GM18507 (cell line): ENCODE data around the gene ETFA.

ENCODE experiments used
- DNase-seq: peaks from one replicate; pipeline ENCODE4 v3.0.0; 2011; ENCODE audit warnings: low read depth; ENCODE audit not compliant: insufficient read length; ENCODE audit errors: extremely low spot score
- FAIRE-seq: peaks from 2 replicates; lab custom pipeline; 2011; peaks lifted over from hg19 to GRCh38; lab: Jason Lieb, UNC

Gene ETFA

DNA sequence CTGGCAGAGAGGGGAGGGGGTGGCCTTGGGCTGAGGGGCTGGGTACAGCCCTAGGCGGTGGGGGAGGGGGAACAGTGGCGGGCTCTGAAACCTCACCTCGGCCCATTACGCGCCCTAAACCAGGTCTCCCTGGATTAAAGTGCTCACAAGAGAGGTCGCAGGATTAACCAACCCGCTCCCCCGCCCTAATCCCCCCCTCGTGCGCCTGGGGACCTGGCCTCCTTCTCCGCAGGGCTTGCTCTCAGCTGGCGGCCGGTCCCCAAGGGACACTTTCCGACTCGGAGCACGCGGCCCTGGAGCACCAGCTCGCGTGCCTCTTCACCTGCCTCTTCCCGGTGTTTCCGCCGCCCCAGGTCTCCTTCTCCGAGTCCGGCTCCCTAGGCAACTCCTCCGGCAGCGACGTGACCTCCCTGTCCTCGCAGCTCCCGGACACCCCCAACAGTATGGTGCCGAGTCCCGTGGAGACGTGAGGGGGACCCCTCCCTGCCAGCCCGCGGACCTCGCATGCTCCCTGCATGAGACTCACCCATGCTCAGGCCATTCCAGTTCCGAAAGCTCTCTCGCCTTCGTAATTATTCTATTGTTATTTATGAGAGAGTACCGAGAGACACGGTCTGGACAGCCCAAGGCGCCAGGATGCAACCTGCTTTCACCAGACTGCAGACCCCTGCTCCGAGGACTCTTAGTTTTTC lies 30.2 kb upstream of the ETFA start:
- DNase-seq (no peak), FAIRE-seq (no peak)

DNA sequence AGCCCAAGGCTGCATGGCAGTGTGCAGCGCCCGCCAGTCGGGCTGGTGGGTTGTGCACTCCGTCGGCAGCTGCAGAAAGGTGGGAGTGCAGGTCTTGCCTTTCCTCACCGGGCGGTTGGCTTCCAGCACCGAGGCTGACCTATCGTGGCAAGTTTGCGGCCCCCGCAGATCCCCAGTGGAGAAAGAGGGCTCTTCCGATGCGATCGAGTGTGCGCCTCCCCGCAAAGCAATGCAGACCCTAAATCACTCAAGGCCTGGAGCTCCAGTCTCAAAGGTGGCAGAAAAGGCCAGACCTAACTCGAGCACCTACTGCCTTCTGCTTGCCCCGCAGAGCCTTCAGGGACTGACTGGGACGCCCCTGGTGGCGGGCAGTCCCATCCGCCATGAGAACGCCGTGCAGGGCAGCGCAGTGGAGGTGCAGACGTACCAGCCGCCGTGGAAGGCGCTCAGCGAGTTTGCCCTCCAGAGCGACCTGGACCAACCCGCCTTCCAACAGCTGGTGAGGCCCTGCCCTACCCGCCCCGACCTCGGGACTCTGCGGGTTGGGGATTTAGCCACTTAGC lies 29.6 kb upstream of the ETFA start:
- FAIRE-seq: no peak
- DNase-seq: no peak

DNA sequence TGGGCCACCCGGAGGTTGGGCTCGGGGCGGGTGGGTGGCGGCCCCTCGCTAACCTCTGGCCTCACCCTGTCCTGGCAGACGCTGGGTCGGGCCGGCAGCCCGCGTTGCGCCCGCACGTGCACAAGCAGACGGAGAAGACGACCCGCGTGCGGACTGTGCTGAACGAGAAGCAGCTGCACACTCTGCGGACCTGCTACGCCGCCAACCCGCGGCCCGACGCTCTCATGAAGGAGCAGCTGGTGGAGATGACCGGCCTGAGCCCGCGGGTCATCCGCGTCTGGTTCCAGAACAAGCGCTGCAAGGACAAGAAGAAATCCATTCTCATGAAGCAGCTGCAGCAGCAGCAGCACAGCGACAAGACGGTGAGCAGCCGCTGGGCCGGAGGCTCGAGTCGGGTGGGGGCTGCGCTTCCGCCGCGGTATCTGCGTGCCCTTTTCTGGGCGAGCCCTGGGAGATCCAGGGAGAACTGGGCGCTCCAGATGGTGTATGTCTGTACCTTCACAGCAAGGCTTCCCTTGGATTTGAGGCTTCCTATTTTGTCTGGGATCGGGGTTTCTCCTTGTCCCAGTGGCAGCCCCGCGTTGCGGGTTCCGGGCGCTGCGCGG lies 29.0 kb upstream of the ETFA start:
- FAIRE-seq (no peak), DNase-seq (no peak)

DNA sequence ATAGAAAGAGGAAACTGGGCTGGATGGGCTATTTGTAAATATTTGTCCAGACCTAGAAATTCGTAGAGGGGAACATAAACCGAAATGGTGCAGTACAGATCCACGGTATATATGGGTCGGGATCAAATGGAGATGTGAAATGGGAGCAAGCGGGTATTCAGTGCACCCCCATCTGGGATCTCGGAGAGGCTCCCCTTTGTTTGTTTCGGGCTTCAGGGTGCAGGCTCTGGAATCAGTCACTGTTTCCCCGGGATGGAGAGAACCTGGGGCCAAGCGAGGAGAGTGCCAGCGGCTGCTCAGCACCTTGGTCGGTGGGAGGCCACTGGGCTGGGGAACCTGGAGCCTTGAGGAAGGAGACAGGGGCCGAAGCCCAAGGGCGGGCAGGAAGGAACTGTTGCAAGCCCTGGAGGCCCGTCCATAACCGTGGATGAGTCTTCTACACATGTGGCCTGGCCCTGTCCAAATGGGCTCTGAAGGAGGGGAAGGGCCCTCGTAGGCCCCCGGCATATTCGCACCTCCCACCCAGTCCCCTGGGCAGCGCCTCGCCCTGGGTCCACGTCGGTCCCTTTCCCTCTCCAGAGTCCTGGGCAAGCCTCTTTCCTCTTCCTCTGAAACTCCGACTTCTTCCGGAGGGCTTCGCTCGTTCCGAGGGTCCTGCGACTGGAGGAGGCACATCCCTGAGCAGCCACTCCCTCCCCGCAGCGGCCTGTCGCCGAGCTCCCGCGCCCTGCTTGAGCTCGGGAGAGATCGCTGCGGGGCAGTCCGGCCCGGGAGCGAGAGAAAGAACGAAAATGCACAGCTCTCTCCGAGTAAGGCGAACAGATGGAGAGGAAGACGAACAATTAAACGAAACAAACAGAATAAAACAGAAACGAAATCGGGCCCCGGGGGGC lies 28.3 kb upstream of the ETFA start:
- FAIRE-seq (peak; percentile 45), DNase-seq (no peak)

DNA sequence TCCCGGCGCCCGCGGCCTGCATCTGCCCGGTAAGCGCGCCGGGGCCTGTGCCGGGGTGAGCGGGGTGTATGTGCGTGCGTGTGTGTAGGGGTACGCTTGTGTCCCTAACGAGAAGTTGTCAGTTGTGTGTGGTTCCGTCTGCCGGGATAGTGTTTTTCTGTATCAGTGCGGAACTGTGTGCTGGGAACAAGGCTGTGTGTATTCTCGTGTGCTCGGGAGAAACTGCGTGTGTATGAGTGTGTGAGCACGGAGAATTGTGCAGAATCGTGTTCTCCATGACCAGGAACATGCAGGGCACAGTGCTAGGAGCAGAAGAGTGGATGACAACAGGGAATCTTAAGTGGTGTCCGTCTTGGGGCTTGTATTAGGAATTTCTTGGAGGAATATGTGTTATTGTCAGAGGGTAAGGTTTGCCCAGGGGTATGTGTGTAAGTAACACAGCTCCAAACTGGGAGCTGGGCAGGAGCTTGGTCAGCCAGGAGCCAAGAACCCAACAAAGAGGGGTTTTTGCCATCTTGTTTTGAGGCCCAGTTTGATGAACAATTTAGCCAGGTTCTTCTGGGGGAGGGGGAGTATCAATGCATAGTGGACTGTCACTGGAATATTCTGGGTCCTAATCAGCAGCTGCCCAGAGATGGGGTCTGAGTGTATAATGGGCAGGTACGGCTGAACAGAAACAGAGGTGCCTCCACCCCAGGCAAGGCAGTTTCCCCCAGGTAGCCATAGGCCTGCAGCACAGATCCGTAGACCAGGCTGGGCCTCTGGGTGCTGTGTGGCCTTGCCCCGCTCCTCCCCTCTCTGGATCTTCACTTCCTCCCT lies 27.4 kb upstream of the ETFA start:
- DNase-seq: no peak

GRCh38 chr15:76337696-76338485 lies 26.6 kb upstream of the ETFA start:
- FAIRE-seq (no peak), DNase-seq (no peak)

More for the DNA sequence above, 27.4 kb upstream of the ETFA start:
- no peak for FAIRE-seq

DNA sequence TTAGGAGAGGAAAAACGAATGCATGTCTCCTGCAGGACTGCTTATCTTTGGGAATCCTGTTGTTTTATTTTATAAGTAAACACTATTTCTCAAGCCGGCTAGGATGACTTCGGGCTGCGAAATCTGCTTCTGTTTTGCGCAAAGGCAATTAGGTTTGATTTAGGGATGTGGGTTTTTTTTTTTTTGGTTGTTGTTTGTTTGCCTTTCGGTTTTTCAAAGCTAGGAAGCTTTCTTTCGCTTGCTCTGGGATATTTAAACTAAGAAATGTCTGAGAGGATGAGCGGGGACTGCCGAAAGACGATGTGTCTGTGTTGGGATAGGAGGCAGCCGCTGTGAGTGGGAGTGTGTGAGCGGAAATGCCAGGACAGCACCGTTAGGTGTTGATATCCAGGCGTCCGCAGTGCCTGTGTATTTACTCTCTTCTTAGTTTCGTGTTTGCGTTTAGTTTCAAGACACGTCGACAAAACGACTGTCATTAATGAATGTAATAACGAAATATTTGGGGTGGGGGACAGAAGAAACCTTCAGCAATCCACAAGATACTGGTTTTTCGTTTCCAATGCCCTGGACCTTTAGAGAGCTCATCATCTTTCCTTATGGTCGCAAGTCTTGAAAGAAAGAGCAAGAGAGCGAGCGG lies 25.9 kb upstream of the ETFA start:
- FAIRE-seq (peak; percentile 38), DNase-seq (no peak)

GRCh38 chr15:76336254-76337058 lies 25.2 kb upstream of the ETFA start, which contains the start of gene ISL2:
Gene ISL2 (plus strand): TSS chr15:76336773. CDS start chr15:76336884, 111 bp downstream.
- DNase-seq: peak; percentile 87

GRCh38 chr15:76335307-76336253 lies 24.3 kb upstream of the ETFA start:
- peak; percentile 46 for FAIRE-seq
- DNase-seq: no peak

More at GRCh38 chr15:76336254-76337058, 25.2 kb upstream of the ETFA start, which contains the start of gene ISL2:
- peak; percentile 81 for FAIRE-seq

- FAIRE-seq: no peak
- DNase-seq: no peak
Measured at GRCh38 chr15:76334438-76335306, 23.4 kb upstream of the ETFA start.

DNA sequence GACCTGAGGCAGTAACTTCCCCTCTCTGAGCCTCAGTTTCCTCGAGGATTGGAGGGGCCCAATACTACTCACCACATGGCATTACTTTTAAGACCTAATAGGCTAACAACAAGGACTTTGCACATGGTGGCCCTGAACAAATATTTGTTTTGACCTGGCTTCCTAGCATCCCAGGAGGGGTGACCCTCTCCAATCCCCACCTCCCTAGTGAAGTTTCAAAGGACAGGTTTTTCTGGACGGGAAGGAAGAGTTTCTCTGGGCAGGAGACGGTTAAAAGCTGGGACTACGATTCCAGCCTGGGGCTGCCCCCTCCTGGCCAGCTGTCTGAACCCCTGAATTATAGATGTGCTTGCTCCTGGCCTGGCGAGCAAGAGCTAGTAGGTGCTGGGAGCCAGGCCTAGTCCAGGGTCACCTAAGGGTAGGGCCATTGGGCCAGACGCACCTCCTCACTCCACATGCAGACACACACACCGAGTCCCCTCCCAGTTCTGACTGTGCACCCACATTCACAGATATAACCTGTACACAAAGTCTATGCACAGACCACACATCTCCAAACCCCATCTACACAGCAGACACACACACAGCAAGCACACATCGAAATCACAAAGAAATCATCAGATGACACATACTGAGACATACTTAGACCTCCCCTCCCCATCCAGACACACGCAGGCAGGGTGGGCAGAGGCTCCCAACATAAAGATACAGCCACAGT lies 22.6 kb upstream of the ETFA start:
- DNase-seq (no peak), FAIRE-seq (no peak)

GRCh38 chr15:76333309-76333708 lies 22.0 kb upstream of the ETFA start:
- DNase-seq (no peak), FAIRE-seq (no peak)

DNA sequence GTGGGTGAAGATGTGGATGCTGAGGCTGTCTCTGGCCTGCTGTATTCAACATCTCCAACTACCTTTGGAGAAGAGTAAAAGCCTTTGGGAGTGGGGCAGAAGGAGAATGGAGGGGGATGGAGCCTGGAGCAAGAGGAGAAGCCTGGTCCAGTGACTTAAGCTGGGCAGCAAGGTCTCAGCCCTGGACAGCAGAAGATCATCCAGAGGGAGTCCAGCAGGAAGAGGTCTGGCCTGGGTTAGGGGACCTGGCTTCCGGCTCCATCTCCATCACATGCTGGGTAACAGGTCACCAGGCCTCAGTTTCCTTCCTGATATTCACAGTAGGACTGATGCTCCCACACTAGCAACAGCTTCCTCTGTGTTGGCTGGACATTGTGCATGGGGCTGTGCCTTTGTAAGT lies 21.5 kb upstream of the ETFA start:
- FAIRE-seq: no peak
- no peak for DNase-seq

DNA sequence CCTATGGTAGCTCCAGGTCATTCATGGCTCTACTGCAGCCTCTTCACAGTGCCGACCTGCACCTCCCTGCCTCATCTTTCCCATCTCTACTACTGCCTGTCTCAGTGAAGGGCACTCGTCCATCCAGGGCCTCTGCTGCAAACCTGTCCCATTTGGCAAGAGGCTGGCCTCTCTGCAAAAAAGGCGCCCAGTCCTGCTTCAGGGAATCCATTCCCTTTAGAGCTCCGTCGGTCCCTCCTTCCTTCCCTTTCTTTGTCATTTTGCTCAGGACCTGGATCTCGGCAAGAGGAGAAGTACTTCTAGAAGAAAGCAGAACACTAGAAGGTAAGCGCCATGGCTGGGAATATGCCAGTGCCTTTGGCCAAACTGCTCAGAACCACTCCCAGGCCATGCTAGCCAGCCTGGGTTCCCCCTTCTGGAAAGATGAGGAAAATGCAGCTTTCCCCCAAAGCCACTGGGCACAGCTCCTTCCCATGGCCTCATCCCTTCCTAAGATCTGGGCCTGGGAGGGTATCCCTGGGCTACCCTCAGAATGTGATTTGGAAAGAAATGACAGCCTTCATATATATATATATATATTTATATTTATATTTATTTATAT lies 18.9 kb upstream of the ETFA start:
- DNase-seq (no peak), FAIRE-seq (no peak)
